NK-92 treated with Interleukin-12 subunit alpha and Interleukin-12 subunit beta, amount 100 ng/mL, for 24 hours (cell line): ENCODE results near the gene APOC1.
"Not testable (repeated sequence)": the region's sequence is repeated elsewhere in the genome, so short reads cannot be mapped to it uniquely, and the experiment has no call there.

ENCODE experiments used
- DNase-seq: peaks from one replicate; lab custom pipeline; 2025; lab: John Stamatoyannopoulos, UW

The APOC1 gene

DNA sequence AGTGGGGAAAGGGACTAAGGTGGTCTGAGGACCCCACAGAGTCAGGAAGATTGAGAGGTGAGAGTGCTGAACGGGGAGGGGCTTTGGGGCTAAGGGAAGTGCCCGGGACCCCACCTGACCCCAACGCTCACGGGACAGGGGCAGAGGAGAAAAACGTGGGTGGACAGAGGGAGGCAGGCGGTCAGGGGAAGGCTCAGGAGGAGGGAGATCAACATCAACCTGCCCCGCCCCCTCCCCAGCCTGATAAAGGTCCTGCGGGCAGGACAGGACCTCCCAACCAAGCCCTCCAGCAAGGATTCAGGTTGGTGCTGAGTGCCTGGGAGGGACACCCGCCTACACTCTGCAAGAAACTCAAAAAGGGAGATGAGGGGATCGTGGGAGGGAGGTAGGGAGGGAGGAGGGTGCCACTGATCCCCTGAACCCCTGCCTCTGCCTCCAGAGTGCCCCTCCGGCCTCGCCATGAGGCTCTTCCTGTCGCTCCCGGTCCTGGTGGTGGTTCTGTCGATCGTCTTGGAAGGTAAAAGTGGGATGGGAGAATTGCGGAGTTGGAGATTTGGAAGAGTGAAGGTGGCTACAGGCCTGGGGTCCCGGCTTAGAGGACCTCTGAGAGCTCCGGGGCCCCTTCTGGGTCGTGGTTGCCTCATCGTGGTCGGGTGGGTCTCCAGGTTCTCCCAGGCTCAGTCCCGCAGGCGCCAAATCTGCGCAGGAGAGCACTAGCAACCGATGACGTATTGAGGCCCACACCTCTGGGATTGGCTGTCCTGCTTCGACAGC, at the start of gene APOC1:
APOC1 (plus strand) TSS at position 176 of the 774 bp plus-strand sequence; CDS start at position 460, 284 bp downstream.
- DNase-seq = peak; percentile 38

GRCh38 chr19:44865196-44865767, 49.1 kb upstream of the APOC1 start:
- DNase-seq = no peak

GRCh38 chr19:44866664-44867063, 47.7 kb upstream of the APOC1 start:
- no peak for DNase-seq

DNA sequence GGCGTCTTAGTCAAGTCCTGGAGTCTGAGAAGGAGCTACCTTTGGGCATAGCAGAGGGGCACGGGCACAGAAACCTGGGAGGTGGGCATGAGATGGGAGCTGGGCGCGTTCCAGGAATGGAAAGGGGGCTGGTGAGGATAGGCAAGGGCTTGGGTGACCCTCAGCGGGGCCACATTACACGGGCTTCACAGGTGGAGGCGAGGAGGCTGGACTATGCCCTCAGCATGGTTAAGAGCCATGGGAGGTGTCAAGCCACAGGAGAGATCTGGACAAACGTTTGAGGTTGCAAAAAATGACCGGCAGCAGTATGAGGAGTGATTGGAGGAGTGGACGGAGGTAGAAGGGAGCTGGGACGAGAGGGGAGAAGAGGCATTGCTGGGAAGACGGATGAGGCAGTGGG, 46.8 kb upstream of the APOC1 start:
- no peak for DNase-seq

DNA sequence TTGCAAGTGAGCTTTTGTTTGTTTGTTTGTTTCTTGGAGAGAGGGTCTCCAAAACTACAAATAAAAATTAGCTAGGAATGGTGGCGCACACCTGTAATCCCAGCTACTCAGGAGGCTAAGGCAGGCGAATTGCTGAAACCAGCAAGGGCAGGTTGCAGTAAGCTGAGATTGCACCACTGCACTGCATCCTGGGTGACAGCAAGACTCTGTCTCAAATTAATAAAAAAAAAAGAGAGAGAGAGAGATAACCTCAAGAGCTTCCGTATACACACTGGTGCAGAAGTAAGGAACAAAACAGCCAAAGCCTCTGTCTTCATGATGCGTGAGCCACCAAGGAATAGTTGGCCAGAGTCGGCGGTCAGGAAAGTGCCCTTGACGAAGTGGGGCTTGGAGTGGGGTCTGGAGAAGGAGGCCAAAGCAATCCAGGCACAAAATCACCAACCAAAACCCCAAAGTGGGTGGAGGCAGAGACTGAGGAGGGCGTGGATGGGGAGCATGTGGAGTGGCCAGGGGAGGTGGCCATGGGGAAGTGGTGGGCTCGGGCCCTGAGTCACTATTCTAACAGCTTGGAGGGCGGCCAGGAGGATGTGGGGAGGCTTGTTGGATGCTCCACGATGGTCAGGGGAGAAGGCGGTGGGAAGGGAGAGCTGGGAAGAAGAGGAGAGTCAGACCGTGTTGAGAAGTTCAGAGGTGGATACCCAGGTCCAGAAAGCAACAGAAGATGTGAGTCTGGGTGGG, 44.5 kb upstream of the APOC1 start:
- no peak for DNase-seq

DNA sequence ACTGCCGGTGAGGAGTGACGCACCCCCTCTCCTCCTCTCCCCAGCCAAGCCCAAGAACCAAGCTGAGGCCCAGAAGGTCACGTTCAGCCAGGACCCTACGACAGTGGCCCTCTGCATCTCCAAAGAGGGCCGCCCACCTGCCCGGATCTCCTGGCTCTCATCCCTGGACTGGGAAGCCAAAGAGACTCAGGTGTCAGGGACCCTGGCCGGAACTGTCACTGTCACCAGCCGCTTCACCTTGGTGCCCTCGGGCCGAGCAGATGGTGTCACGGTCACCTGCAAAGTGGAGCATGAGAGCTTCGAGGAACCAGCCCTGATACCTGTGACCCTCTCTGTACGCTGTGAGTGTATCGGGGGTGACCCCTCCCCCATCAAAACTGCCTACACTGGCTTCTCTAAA, 42.6 kb upstream of the APOC1 start:
- DNase-seq = no peak

GRCh38 chr19:44872661-44873060, 41.7 kb upstream of the APOC1 start:
- DNase-seq = no peak

DNA sequence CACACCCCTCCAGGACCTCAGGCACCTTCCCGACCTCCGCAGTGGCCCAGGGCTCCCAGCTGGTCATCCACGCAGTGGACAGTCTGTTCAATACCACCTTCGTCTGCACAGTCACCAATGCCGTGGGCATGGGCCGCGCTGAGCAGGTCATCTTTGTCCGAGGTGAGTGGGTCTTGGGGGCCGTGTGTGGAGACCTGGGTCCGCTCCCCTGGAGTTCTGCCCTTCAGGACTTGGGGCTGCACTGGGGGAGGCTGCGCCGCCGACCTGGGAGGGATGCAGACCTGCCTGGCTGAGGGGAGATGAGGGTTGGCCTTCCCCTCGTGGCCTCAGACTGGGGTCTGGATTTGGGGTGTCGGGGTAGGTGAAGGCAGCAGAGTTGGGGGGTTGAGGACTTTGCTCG, 40.1 kb upstream of the APOC1 start:
- no peak for DNase-seq

- DNase-seq = no peak
Measured at GRCh38 chr19:44875666-44876451, 38.5 kb upstream of the APOC1 start.

DNA sequence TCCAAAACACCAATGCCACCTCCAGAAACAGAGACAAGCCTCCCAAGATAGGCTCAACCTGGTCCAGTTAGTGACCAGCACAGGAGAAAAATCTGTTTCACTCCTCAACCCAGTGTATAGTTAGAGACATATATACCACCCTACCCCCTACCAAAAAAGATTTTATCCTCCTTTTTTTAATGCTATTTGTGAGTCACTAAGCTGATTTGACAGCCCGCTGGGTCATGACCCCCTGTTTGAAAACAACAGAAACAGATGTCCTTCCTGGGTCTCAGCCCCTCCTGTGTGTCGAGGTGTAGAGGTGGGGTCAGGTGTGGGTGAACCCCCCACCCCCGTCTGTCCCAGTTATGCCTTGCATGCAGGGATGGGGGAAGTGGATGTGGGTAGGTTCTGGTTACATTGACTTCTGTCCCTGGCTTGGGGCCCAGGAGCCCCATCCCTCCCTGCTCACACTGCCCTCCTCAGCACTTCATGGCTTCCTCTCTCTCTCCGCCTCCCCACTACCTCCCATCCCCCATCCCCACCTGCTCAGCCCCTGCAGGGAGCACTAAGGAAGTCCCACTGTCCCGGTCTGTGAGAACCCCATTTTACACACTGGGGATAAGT, 37.4 kb upstream of the APOC1 start:
- DNase-seq = no peak

DNA sequence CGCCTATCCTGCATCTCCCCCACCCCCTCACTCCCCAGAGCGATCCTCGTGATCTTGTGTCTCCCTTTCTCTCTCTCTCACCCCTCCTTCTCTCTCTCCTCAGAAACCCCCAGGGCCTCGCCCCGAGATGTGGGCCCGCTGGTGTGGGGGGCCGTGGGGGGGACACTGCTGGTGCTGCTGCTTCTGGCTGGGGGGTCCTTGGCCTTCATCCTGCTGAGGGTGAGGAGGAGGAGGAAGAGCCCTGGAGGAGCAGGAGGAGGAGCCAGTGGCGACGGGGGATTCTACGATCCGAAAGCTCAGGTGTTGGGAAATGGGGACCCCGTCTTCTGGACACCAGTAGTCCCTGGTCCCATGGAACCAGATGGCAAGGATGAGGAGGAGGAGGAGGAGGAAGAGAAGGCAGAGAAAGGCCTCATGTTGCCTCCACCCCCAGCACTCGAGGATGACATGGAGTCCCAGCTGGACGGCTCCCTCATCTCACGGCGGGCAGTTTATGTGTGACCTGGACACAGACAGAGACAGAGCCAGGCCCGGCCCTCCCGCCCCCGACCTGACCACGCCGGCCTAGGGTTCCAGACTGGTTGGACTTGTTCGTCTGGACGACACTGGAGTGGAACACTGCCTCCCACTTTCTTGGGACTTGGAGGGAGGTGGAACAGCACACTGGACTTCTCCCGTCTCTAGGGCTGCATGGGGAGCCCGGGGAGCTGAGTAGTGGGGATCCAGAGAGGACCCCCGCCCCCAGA, 36.1 kb upstream of the APOC1 start:
- no peak for DNase-seq

DNA sequence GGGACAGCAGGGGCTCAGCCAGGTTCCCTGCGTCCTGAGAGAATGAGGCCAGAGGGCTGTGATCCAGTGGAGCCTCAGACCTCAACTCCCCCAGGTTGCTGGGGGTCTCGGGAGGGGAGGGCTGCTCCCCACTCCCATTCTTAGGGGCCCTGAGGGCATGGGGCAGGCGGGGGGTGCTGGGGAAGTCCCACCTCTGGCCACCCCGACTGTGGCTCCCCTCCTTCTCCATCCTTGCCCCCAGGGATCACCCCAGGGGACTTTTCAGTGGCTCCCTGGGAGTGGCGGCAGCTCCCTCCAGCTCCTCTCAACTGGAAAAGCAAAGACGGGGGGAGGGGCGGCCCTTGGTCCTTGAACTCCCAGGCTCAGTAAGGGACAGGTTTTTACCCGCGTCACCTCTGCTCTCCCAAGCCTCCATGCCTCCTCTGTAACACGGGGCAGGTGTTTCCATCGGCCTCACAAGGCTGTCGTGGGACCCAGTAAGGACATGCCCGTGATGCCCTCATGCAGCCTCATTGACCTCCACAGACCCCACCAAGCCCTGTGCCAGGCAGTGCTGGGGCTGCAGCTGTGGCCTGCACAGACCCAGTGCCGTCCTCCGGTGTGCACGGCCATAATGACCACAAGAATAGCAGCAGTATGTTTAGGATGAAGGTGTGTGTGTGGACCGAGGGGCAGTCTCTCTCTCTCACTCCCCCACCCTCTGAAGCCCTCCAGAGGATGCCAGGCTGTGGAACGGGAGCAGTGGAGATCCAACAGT, 34.9 kb upstream of the APOC1 start:
- DNase-seq = no peak

DNA sequence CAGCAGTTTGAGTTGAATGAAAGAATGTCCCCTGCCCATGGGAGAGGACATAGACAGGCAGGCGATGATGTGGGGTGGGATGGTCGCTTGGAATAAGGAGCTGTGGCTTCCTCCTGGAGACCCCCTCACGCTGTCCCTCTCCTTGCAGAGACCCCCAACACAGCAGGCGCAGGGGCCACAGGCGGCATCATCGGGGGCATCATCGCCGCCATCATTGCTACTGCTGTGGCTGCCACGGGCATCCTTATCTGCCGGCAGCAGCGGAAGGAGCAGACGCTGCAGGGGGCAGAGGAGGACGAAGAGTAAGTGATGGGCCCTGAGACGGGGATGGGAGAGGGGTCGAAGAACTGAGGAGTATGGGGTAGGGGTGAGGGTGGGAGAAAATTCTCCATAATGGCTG, 32.3 kb upstream of the APOC1 start:
- DNase-seq = no peak

DNA sequence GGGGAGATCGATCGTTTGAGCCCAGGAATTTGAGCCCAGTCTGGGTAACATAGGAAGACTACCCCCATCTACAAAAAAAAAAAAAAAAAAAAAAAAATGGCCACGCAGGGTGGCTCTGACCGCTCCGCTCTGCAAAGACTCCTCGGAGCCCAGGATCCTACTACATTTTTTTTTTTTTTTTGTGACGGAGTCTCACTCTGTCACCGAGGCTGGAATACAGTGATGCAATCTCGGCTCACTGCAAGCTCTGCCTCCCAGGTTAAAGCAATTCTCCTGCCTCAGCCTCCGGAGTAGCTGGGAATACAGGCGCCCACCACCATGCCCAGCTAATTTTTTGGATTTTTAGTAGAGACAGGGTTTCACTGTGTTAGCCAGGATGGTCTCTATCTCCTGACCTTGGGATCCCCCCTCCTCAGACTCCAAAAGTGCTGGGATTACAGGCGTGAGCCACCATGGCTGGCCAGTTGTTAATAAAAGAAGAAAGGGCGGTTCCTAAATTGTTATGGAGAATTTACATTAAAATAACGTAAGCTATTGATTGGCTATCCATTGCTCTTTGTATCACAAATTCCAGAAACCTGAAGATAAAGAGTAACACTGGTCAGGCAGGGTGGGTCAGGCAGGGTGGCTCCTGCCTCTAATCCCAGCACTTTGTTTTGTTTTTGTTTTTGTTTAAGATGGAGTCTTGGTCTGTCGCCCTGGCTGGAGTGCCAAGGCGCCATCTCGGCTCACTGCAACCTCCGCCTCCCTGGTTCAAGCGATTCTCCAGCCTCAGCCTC, 31.6 kb upstream of the APOC1 start:
- DNase-seq = not testable (repeated sequence)

DNA sequence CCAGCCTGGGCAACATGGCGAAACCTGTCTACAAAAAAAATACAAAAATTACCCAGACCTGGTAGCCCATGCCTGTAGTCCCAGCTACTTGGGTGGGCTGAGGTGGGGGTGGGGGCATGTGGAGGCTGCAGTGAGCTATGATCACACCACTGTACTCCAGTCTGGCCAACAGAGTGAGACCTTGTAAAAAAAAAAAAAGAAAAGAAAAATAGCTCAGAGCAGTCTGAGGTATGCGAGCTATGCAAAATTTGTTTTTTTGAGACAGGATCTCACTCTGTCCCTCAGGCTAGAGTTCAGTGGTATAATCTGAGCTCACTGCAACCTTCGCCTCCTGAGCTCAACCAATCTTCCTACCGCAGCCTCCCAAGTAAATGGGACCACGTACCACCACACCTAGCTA, 30.5 kb upstream of the APOC1 start:
- no peak for DNase-seq

DNA sequence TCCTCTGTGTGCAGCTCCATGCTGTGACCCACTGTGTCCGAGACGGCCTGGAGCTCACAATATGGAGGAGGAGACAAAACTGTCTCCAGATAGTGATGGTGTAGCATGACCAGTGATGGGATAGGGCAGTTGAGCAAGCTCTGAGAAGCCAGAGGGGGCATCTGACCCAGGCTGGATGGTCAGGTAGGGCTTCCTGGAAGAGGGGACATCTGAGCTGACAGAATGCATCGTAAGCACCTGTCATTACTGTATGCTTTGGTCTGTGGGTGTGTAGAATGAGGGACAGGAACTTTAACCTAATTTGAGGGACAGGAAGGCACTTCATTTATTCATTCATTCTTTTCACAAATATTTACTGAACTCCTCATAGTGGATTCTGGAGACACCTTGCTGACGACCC, 29.8 kb upstream of the APOC1 start:
- DNase-seq = no peak

DNA sequence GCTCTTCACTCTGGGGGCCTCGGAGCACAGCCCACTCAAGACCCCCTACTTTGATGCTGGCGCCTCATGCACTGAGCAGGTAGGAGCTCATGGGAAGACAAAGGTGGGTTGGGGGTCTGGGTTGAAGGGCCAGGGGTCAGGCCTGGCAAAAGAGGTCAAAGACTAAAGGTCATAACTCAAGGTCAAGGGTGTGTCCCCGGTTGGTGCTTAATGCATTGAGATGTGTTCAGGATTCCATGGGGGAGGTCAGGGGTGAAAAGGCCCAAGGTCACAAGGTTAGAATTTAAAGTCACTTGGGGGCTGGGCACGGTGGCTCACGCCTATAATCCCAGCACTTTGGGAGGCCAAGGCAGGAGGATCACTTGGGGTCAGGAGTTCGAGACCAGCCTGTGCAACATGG, 28.3 kb upstream of the APOC1 start:
- no peak for DNase-seq

DNA sequence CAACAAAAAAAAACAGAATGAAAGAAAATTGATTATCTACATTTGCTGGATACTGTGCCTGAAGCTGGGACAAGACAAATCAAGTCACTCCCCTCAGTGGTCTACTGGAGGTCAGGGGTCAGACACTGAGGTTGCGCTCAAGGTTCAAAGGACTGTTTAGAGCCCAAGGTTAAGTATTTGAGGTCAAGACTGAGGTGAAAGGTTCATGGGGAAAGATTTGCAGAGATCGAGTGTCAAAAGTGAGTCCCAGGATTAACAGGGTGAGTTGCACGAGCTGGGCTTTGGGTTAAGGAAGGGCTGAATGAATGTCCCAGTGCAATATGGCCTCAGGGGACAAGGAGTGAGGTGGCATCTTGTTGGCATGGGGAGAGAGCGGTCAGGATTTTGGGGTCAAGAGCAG, 26.8 kb upstream of the APOC1 start:
- DNase-seq = no peak

DNA sequence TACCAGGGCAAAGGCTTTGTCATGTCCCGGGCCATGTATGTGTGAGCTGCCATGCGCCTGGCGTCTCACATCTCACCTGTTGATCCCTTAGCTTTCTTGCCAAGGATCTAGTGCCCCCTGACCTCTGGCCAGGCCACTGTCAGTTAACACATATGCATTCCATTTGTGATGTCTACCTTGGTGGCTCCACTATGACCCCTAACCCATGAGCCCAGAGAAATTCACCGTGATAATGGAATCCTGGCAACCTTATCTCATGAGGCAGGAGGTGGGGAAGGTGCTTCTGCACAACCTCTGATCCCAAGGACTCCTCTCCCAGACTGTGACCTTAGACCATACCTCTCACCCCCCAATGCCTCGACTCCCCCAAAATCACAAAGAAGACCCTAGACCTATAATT, 26.1 kb upstream of the APOC1 start:
- not testable (repeated sequence) for DNase-seq
